IPS-18c (cell line): Measurements from ENCODE around the gene UBAC1.

ENCODE experiments used
- H3K4me3 ChIP-seq: 2 replicates; pipeline ENCODE4 v1.7.0; 2013; ENCODE audit warnings: low read depth, mild to moderate bottlenecking, low read length, moderate library complexity; ENCODE audit not compliant: insufficient read depth
- H3K9me3 ChIP-seq: one replicate; pipeline ENCODE4 v1.6.1; 2013; ENCODE audit warnings: mild to moderate bottlenecking, low read length, moderate library complexity; ENCODE audit not compliant: control insufficient read depth, insufficient read depth

The UBAC1 gene

GRCh38 chr9:135984072-135984710, 23.0 kb upstream of the UBAC1 start:
- H3K9me3 ChIP-seq: no peaks in the 10 kb centered on the region
- no peak overlapping the region for H3K4me3 ChIP-seq

DNA sequence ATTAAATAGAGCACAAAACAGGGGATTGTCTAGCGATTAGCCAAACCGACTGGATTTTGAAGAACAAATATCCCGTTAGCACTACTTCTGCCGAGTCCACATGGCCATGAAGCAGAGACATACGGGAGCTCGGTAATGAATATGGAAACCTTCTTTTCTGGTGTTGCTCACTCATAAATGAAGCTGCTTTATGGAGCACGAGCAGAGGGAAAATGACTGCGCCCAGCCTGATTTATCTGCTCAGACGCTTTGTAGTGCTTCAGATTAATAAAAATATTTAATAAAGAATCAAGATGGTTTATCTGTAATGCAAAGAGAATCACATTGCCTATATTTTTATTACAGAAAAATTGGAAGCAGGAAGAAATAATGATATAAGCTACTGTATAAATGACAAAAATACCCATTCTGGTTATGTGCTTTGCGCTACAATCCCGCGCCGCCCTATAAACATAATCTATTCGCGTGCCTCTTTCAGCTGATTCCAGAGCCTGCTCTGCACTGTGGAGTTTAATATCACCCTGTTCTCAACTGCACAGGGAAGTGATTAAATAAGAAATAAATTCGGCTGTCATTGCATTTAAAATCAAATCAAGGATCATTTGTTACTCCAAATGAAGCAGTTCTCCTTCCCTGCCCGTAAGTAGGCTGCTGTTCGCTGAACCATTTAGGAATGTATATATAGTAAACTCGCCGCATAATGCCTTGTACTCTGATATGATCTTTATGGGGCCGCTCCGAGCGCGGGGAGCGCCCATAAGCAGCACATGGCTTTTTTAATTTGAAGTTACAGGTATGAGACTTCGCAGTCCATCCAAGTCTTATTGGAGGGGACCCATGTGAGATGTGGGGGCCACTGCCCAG, 22.3 kb upstream of the UBAC1 start:
- Histone ChIP-seq H3K9me3 (no peaks in the 10 kb centered on the region), H3K4me3 (no peak overlapping the region)

- Histone ChIP-seq H3K9me3 (no peaks in the 10 kb centered on the region), H3K4me3 (no peak overlapping the region)
Measured at GRCh38 chr9:135982499-135983207, 21.5 kb upstream of the UBAC1 start.

- Histone ChIP-seq H3K9me3 (no peaks in the 10 kb centered on the region), H3K4me3 (no peak overlapping the region)
Measured at GRCh38 chr9:135980926-135981630, 19.9 kb upstream of the UBAC1 start.

- no peak overlapping the region for H3K4me3 ChIP-seq
- no peaks in the 10 kb centered on the region for H3K9me3 ChIP-seq
Measured at GRCh38 chr9:135979547-135980166, 18.5 kb upstream of the UBAC1 start.

DNA sequence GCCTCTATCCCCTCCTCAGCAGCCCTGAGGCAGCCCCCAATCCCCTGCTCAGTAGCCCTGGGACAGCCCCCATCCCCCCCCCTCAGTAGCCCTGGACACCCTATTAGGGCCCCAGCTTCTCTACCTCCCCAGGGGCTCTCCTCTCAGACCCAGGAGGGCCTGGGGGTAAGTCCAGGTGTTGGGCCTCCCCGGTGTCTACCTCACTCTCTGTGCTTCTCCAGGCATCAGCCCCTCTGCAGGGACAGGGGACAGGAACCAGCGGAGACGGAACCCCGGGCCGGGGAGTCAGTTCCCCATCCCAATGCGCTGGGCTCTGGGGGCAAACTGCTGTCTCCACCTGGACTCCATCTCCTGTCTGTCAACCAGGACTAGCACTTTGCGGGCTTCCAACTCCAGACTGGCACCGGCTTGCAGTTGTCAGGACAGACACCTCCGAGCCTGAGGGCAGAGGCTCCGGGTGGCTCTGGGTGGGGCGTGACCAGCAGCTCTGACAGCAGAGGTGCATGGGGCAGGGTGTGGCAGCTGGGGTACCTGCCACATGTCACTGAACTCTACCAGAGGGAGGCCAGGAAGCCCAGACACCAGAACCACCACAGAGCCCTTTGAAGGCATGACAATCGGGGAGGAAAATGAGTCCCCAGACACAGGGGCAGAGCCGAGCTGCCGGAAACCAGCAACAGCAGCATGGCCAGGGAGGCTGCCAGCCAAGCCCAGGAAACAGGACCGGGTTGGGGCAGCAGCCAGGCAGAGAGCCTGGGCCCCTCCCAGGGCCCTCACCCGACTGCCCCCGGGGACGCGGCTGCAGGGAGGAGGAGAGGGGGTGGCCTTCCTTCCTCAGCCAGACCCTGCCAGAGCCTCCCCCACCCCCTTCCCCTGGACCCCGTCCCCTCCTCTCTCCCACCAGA, 17.7 kb upstream of the UBAC1 start:
- Histone ChIP-seq H3K4me3 (no peak overlapping the region), H3K9me3 (no peaks in the 10 kb centered on the region)

DNA sequence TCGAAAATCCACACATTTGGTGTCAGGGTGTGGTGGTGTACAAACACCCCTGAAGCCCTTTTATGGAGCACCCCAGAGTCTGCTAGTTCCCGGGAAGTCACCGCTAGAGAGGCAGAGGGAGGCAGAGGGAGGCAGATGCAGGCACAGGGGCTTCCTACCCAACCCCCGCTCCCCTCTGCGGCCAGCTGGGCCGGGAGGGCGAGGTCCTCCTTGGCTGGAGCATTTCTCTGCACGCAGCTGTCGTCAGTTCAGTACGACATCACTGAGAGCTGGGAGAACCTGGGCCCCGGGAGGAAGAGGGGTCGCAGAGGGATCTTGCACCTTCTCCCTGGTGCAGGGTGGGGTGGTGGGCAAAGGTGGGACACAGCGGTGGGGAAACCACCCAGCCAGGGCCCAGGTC, 15.8 kb upstream of the UBAC1 start:
- H3K4me3 ChIP-seq: no peak overlapping the region
- H3K9me3 ChIP-seq: no peaks in the 10 kb centered on the region

DNA sequence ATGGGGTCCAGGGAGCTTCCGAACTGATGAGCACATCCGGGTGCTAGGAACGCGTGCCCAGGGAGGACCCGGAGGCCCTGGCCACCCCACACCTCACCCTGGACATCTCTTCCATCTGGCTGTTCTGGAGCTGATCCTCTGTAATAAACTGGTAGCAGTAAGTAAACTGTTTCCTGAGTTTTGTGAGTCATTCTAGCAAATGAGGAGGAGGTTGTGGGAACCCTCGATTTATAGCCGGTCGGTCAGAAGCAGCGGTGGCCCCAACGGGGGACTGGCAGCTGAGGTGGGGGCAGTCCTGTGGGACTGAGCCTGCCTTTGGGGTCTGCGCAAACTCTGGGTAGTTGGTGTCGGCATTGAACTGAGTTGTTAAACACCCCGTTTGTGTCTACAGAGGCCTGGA, 15.4 kb upstream of the UBAC1 start:
- Histone ChIP-seq H3K4me3 (no peak overlapping the region), H3K9me3 (no peaks in the 10 kb centered on the region)

GRCh38 chr9:135975834-135976233, 14.7 kb upstream of the UBAC1 start:
- no peak overlapping the region for H3K4me3 ChIP-seq
- no peaks in the 10 kb centered on the region for H3K9me3 ChIP-seq

DNA sequence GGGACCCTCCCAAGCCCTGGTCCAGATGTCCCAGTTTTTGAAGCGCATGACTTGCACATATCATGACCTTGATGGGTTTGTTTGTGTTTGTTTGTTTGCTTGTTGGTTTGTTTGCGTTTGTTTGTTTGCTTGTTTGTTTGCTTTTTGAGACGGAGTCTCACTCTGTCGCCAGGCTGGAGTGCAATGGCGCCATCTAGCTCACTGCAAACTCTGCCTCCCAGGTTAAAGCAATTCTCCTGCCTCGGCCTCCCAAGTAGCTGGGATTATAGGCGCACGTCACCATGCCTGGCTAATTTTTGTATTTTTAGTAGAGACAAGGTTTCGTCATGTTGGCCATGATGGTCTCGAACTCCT, 13.0 kb upstream of the UBAC1 start:
- H3K9me3 ChIP-seq: no peaks in the 10 kb centered on the region
- no peak overlapping the region for H3K4me3 ChIP-seq

GRCh38 chr9:135973277-135974219, 12.4 kb upstream of the UBAC1 start:
- Histone ChIP-seq H3K9me3 (no peaks in the 10 kb centered on the region), H3K4me3 (no peak overlapping the region)

- Histone ChIP-seq H3K9me3 (peaks cover 2% of the 10 kb centered on the region), H3K4me3 (no peak overlapping the region)
Measured at GRCh38 chr9:135971892-135972291, 10.7 kb upstream of the UBAC1 start.

DNA sequence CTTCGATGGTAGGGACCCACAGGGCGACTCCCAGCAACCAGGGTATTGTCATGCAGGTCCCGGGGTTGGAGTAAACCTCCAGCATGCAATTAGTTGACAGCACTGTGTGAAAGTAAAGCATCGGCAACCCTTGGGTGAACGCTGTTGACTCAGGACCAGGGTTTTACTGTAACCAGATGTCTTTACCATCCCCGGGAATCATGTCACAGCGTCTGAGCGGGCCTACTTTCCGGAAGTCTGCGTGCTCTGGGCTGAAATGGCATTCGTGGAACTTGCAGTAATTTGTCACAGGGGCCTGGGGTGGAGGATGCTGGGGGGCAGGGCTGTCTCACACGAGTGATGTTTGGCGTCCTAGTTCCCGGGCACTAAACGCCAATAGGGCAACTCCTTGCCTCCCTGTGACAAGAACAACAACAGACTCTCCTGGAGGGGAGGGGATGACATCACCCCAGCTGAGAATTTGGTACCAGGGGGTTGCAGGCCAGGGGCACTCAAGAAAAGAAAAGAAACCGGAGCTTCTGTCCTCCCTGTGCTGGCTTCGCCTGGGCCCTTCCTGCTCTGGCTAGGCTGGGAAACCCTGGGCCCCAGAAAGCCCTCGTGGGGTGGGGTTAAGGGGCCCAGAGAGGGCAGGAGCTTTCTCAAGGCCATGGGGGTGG, 10.1 kb upstream of the UBAC1 start:
- peaks cover 2% of the 10 kb centered on the region for H3K9me3 ChIP-seq
- H3K4me3 ChIP-seq: no peak overlapping the region

GRCh38 chr9:135970128-135970815, 9.1 kb upstream of the UBAC1 start:
- no peak overlapping the region for H3K4me3 ChIP-seq
- H3K9me3 ChIP-seq: peaks cover 2% of the 10 kb centered on the region
